Measurements from ENCODE around the gene GADL1. TPM values are rescaled to one million over a fixed set of nuclear protein-coding genes. Genes with fewer than 3 reads are reported as not detected.

GADL1 gene
- polyA plus RNA-seq, 3 donors, result not detected

- Histone ChIP-seq H3K9ac (ENCODE audit: insufficient read depth, low read length, poor library complexity, severe bottlenecking) (no peak overlapping the region), H3K9me3 (replicated peaks in 1 of 2; ENCODE audit: control insufficient read depth in 1 of 2, insufficient read depth in 1 of 2, low read length in 2 of 2) (no peaks in the 10 kb centered on the region), H3K27ac (ENCODE audit: low read depth in 1 of 2, low read length in 2 of 2) (no peak overlapping the region), H3K4me3 (replicated peaks in 1 of 3; ENCODE audit: low read depth in 2 of 3, low read length in 3 of 3) (no peak overlapping the region), H3K79me2 (ENCODE audit: insufficient read depth, low read length) (no peaks in the 10 kb centered on the region), H3K4me2 (replicated peaks; ENCODE audit: extremely low read depth, low read length, poor library complexity, severe bottlenecking) (no peak overlapping the region), H4K20me1 (ENCODE audit: insufficient read depth, low read length) (no peaks in the 10 kb centered on the region), H3K4me1 (ENCODE audit: control insufficient read depth in 1 of 2, insufficient read depth in 2 of 2, low read length in 2 of 2) (no peaks in the 10 kb centered on the region), H2AFZ (ENCODE audit: insufficient read depth, low read depth, low read length, poor library complexity, severe bottlenecking) (no peak overlapping the region), H3K27me3 (ENCODE audit: control insufficient read depth in 2 of 2, insufficient read depth in 2 of 2, low read length in 2 of 2) (no peaks in the 10 kb centered on the region), H3K36me3 (replicated peaks in 1 of 2; ENCODE audit: control insufficient read depth in 1 of 2, insufficient read depth in 2 of 2, low read length in 2 of 2) (no peaks in the 10 kb centered on the region)
- Mint-ChIP-seq H3K27me3 (ENCODE audit: low read depth in 3 of 3) (no peaks in the 10 kb centered on the region), H3K4me1 (peaks cover 4% of the 10 kb centered on the region), H3K27ac (no peak overlapping the region), H3K4me3 (no peak overlapping the region), H3K9me3 (peaks cover 0 to 15% (median 3%) of the 10 kb centered on the region in 7 donors), H3K36me3 (no peaks in the 10 kb centered on the region)
- DNase-seq, result no peak
- TF ChIP-seq CTCF (IDR thresholded peaks at IDR 0.05), result no peak
- intact Hi-C loops (cut with micrococcal nuclease), result no loop called here
- WGBS (ENCODE audit: insufficient coverage), result 88% methylated on average over 1 of the region's 2 CpGs
These were observed 46.3 kb upstream of the GADL1 start for GRCh38 chr3:30940740-30941139.

- Mint-ChIP-seq H3K36me3 (no peaks in the 10 kb centered on the region), H3K27me3 (ENCODE audit: low read depth in 3 of 3) (no peaks in the 10 kb centered on the region), H3K4me1 (peaks cover 12% of the 10 kb centered on the region), H3K4me3 (peak overlapping the region in 1 of 2 donors; percentile 35), H3K9me3 (peaks cover 0 to 2% (median 0%) of the 10 kb centered on the region in 7 donors), H3K27ac (no peak overlapping the region)
- H2AFZ ChIP-seq (ENCODE audit: insufficient read depth, low read depth, low read length, poor library complexity, severe bottlenecking), result peak overlapping the region; percentile 11
- WGBS (ENCODE audit: insufficient coverage), result no CpG with 5 or more reads among the region's 6 CpGs
- H3K79me2 ChIP-seq (ENCODE audit: insufficient read depth, low read length), result no peaks in the 10 kb centered on the region
- no peaks in the 10 kb centered on the region for H3K9me3 ChIP-seq (replicated peaks in 1 of 2; ENCODE audit: control insufficient read depth in 1 of 2, insufficient read depth in 1 of 2, low read length in 2 of 2)
- DNase-seq, result peak; percentile 13 to 26 (median 16)
- H3K4me2 ChIP-seq (replicated peaks; ENCODE audit: extremely low read depth, low read length, poor library complexity, severe bottlenecking), result no peak overlapping the region
- no peaks in the 10 kb centered on the region for H3K4me1 ChIP-seq (ENCODE audit: control insufficient read depth in 1 of 2, insufficient read depth in 2 of 2, low read length in 2 of 2)
- no peak overlapping the region for H3K27ac ChIP-seq (ENCODE audit: low read depth in 1 of 2, low read length in 2 of 2)
- no peak overlapping the region for H3K9ac ChIP-seq (ENCODE audit: insufficient read depth, low read length, poor library complexity, severe bottlenecking)
- no peaks in the 10 kb centered on the region for H3K27me3 ChIP-seq (ENCODE audit: control insufficient read depth in 2 of 2, insufficient read depth in 2 of 2, low read length in 2 of 2)
- intact Hi-C loops (cut with micrococcal nuclease), result no loop called here
- no peak overlapping the region for H3K4me3 ChIP-seq (replicated peaks in 1 of 3; ENCODE audit: low read depth in 2 of 3, low read length in 3 of 3)
- H3K36me3 ChIP-seq (replicated peaks in 1 of 2; ENCODE audit: control insufficient read depth in 1 of 2, insufficient read depth in 2 of 2, low read length in 2 of 2), result no peaks in the 10 kb centered on the region
- H4K20me1 ChIP-seq (ENCODE audit: insufficient read depth, low read length), result no peaks in the 10 kb centered on the region
- peak; percentile 70 for TF ChIP-seq CTCF (IDR thresholded peaks at IDR 0.05)
These were observed 39.7 kb upstream of the GADL1 start for GRCh38 chr3:30934208-30934550.

Measured in CD14-positive monocyte (primary cell).